GM21576 (cell line): ENCODE data around the gene ARHGAP12.

Source experiments
- ATAC-seq: cut with Tn5 transposase; IDR thresholded peaks from one replicate; pipeline ENCODE4 v1.9.1; 2021; ENCODE audit warnings: mild to moderate bottlenecking, moderate library complexity; ENCODE audit not compliant: unreplicated experiment

The ARHGAP12 gene

DNA sequence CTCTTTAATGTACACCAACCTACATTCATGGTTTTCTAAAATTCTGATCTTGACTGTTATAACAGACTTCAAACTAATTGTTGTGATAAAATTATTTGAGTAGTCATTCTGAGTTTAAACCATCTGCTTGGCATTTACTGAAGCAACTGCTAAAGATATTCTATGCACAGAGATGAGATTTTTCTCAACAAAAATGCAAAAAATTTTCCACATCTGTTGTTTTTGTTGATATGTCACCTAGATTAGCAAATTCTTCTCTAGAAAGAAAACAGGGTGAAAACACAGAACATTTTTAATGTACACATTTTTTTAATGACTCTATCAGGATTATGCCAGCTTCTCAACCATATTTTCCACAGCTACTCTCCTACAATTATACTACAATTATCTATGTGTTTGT is 42.7 kb downstream of the ARHGAP12 start:
- ATAC-seq = no peak

DNA sequence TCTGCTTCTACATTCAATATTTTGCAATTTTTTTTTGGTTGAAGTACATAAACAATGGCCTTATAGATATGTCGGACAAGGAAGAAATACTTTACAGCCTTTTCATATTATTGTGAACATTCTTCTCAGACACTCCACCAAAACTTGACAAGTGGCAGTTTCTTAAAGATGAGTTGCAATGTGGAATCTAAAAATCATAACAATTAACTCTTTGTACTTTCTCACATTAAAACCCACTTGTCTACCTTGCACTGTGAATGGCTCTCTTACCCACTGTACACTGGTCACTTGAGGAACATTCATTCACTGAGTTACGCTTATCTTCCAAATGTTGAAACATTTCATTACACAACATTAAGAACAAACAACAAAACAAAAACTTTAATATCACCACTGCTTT is 44.2 kb downstream of the ARHGAP12 start:
- ATAC-seq = no peak

DNA sequence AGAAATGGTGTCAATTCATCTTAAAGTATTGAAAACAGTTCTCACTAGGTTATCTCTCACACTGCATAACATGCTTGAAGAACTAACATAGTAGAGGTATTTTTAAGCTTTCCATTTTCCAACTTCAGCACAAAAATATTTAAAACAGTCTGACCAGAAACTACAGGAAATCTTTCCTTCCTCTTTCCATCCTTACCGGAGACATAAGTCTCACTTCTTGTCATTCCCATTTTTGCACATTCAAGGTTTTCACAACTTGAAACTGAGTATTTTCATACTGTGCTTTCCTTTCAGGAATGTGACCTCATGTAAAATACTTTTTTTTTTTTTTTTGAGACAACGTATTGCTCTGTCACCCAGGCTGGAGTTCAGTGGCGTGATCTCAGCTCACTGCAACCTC is 45.2 kb downstream of the ARHGAP12 start:
- no peak for ATAC-seq

DNA sequence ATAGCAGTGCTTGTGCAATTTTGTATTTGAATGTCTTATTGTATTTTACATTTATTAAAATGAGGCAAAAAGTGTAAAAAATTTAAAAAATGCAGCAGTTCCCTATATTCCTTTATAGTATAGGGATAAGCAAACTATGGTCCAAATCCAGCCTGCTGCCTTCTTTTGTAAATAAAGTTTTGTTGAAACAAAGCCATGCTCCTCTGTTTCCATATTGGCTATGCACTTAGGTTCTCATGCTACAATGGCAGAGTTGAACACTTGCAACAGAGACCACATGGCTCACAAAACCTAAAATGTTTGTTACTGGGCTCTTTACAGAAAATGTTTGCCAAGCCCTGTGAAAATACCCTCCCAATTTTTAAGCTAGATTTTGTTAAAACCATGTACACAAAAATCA is 50.1 kb downstream of the ARHGAP12 start:
- ATAC-seq = no peak

DNA sequence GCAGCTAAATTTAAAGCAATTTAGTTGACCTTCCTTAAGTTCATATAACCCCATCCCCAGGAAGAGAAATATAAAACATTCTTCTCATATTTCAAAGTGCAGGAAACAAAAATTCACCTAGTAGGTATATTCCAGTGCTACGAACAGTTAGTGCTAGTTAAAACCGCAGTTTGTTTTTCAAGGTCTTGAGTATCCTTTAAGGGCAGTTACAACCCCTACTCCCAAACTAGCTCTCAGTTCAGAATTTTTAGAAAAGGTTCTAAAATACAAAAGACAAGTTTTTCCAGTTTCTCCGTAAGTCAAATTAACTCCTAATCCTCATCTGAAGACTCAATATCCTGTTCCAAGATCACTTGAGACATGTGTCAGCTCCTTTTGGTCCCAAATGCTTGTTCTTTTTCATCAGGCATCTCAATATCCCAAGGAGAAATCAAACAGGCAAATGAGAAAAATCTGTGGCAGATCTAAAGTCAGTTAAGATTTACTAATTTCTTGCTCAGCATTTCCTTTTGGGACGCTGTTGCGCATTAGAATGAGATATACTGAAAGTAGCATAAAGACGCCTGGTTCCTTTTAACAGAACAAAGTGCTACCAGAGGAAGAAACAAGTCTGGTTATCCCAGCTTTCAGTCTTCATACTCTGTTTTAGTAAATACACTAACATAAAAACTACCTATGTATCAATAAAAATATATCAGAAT is 51.8 kb downstream of the ARHGAP12 start:
- no peak for ATAC-seq

DNA sequence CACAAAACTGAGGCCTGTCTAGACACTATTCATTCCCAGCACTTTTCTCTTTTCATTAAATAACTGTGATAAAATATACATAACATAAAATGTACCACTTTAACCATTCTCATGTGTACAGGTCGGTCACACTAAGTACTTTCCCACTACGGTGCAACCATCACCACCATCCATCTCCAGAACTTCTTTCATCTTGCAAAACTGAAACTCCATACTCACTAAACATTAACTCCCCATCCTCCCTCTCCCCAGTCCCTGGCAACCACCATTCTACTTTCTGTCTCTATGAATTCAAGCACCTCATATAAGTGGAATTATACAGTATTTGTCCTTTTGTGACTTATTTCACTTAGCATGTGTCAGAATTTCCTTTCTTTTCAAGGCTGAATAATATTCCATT is 53.0 kb downstream of the ARHGAP12 start:
- ATAC-seq = no peak

DNA sequence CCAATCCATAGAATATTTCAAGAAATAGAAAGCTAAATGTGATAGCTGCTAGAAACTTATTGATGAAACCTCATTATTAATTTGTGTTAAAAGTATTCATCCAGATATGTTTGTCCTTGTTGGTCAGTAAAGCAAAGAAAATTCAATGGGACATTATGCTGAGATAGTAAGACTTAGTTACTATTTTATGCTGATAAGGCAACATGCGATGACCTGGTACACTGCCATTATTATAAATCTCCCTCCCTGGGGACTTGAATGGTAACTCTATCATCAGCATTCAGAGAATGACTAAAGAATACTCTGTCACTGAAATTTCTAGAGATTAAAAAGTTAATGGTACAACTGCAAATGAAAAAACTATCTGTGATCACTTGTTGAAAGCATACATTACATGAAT is 54.9 kb downstream of the ARHGAP12 start:
- no peak for ATAC-seq

DNA sequence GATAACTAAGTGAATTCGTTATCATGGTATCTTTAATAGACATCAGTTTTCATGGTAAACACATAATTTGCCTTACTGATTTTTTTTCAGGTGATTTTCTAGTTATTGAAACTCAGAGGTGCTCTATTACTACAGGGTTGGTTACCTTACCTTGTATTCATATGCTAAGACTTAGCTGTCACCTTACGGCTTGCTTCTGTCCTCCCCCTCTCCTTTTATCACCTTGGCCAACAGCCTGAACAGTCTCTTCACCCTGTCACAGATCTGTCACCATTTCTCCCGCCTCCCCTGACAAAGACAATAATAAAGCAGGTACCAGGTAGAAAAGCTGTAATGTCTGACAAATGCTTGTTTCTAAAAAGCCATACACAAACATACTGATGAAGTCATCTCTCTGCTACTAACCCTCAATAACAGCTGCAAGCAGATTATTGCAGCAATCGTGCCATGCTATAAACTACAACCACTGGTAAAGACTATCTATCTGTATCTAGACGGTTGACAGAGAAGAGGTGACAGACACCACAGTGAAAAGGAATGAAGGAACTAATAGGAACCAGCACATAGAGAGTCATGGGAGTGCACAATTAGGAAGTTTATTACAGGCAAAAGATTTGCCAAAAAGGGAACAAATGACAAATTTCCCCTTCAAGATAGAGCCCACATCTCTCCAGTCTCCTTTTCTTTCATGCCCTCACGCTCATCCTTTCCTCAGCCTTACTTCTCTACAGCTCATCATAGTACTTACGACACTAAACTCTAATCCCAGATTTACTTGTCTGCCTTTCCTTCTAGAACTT is 57.2 kb downstream of the ARHGAP12 start:
- ATAC-seq = no peak

DNA sequence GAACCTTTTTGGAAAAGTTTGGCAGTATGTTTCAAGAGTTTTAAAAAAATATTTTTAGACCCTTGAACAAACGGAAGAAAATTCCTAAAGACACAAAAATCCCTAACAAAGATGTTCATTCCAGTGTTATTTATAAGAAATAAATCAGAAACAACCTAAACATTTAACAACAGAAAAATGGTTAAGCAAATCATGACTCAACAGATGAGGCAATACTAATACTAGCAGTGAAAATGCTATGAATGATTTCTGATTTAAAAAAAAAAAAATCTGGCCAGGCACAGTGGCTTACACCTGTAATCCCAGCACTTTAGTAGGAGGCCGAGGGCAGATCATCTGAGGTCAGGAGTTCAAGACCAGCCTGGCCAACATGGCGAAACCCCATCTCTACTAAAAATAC is 61.0 kb downstream of the ARHGAP12 start:
- no peak for ATAC-seq

DNA sequence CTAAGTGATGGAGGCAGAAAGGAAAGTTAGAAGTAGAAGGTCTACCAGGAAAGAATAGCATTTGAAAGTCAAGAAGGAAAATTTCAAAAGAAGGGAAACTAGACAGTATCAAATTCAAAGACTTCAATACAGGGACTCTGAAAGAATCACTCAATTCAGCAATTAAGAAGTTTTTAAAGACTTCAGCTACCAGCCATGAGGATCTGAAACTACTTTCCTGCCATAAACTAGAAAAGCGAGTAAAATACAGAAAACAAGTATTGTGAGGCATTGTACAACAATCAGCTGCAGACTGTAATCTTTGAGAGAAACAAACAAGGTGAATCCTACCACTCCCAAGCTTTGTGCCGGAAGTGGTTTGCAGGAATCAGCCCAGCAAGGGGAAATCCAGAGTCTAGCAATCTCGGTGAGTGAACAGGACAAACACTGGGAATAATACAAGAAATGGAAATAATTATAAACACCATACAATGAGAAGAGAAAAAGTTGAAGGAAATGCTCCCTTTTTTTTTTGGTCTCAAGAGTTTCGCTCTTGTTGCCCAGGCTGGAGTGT is 62.4 kb downstream of the ARHGAP12 start:
- ATAC-seq = no peak

DNA sequence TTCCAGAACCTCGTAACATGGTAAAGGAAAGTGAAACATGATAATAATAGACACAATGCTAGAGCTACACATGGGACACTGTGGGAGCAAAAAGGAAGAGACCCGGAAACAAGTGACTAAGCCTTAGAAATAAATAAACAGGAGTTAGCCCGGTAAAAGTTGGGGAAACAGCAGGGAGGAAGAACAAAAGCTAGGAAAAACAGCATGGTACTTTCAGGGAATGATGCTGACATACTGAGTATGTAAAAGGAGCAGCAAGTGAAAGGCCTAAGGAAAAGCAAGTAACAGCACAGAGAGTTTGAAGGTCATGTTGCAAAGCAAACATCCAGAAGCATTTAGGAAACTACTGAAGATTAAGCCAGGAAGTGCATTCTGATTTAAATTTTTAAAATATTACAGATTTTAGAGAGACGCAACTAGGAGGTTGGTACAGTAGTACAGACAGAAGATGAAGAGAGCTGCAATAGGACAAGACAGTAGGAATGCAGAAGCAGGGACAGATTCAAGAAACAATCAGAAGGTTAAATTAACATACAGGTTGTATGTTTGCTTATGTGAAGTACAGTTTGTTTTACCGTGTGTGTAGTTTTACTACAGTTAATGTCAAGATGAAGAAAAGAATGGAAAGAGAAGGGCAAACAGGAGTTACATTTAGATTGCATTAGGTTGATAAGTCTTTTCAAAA is 63.7 kb downstream of the ARHGAP12 start:
- no peak for ATAC-seq

DNA sequence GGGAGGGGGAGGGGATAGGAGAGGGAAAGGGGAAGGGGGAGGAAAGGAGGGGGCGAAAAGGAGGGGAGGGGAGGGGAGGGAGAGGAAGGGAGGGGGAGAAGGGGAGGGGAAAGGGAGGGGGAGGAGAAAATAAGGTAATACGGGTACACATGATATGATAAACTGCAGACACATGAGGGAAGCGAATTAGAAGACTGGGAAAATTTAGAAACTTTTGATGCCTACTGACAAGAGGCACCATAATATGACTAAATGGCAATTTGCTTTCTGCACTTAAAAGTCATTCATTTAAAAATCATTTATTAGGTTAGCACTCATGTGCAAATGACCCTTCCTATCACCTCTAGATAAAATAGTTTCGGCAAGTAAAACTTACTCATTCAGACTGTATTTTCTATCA is 73.6 kb downstream of the ARHGAP12 start:
- no peak for ATAC-seq

DNA sequence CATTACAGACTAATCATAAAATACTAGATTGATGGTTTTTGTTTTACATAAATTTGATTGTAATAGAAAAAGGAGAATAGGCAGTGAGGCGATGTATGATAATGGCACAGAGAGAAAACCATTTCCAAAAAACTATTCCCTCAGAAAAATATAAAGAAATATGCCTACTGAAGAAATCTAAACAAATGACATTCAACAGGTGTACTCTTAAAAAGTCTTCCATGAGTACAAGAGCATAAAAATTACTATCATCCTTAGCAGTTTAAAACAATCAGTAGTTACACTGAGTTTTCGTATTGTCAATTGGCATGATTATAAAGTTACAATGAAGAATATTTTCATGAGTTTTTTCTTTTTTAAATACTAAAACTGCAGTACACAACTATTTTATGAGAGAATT is 75.0 kb downstream of the ARHGAP12 start:
- no peak for ATAC-seq

DNA sequence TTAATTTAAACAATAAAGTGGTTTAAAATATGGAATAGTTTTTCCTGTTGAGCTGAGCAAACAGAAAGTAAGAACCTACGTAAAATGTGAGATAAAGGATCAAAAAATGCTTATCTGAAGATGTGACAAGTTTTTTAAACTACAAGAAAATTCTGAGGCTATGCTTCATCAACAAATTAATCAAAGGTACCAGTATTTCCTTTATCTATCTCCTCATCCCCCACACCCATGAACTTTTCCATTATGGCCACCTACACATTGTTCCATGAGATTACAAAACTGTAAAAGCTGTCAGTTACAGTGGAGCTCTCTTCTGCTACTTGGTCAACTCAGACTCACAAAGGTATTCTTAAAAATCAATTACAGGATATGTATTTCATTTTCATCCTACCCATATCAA is 77.4 kb downstream of the ARHGAP12 start:
- no peak for ATAC-seq

DNA sequence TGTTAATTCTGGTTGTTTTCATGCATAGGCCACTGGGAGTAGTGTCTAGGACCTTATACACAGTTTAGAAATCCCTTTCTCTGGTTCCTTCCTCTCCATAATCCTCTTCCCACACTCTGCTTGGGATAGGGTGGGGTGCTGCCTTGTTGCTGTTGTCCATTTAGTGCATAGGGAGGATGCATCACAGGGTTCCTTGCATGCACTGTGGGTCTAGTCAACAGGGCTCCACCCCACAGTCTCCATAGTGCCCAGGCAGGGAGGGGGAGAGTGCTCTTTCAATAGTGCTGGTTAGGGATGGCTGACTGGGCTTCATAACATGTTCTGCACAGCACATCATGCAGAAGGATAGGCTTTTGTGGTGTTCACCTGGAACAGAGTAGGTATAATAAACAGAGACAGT is 81.1 kb downstream of the ARHGAP12 start:
- no peak for ATAC-seq

DNA sequence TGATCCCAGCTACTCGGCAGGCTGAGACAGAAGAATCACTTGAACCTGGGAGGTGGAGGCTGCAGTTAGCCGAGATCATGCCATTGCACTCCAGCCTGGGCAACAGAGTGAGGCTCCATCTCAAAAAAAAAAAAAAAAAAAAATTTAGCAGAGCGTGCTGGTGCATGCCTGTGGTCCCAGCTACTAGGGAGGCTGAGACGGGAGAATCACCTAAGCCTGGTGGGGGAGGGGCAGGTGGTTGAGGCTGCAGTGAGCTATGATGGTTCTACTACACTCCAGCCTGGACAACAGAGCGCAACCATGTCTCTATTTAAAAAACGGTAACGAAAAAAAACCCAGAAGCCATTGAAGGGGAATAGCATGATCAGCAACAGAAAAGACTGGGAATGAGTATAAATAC is 89.9 kb downstream of the ARHGAP12 start:
- no peak for ATAC-seq

DNA sequence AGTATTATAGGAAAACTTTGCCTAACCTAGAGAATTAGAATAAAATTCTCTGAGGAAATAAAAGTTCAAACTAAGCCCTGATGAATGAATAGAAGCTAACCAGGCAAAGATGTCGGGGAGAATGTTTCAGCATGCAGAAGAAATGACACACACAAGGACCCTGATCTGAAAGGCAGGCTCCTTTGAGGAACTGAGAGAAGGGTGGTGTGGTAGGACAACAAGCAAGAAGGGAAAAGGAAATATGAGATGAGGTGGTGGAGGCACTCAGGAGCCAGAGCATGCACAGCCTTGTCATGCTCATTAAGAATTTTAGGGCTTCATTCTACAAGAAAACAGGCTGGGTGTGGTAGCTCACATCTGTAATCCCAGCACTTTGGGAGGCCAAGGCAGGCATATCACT is 90.6 kb downstream of the ARHGAP12 start:
- ATAC-seq = no peak

DNA sequence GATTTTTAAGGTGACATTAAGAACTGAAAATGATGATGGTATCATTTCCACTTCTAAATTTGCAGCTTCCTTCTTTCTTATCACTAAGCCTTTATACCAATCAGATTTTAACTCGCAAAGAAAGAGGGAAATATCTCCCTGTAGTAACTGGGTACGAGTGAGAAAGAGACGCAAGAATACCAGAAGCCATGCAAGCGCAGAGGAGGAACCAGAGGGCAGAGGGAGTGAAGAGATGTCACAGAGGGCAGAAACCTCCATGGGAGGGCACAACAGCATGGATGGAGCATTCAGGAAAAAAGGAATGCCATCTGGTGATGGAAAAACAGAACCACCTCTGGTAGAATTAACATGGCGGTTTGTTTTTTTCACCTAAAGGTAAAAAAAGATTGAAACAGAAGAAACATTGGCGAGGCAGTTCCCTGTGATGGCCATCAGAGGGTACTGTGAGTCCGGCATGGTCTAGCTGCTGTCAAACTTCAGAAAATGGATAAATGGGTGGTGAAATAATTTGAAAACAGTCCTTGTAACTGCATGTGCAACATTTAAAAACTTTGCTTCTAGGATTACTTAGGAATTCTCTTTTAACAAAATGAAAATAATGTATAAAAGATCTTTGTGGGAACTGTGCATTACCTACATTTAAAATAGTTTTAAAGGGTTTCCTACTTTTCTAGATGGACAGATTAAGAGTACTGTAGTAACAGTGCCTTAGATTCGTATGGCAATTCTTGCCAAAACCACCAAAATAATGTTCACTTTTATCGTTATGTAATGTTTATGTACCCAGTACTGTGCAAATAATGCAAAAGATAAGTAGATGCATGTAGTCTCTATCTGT is 91.8 kb downstream of the ARHGAP12 start:
- ATAC-seq = peak; percentile 60

DNA sequence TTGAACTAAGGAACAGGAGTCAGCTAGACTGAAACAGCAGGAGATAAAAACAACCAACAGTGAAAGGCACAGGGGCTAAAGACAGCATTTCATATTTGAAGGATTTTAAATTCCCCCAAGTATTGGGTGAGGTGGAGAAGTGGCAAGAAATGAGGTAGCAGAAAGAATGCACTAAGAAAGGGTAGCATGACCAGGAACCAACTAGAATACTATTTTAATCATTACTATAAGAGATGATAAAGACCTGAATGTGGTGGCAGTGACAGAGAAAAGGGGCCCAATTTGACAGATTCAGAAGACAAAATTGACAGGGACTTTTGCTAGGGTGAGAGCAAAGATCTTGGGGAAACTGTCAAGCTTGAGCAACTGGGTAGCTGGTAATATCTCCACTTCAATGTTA is 94.9 kb downstream of the ARHGAP12 start:
- ATAC-seq = no peak

DNA sequence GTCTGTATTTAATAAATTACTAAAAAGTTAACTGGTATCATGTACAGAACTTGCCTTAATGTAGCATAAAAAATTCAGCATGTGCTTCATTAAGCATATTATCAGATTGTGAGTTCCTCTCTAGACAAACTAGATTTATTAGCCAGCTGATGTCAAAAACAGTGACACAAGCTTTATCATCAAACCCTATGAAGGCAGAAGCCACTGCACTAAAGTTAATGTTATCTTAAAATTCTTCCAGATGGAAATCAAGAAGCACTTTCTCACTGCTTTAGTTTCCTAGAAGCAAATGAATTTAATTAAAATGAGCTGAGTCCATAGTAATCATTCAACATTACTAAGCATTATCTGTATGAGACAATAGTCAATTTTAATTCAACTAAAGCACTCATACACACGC is 96.4 kb downstream of the ARHGAP12 start:
- no peak for ATAC-seq

DNA sequence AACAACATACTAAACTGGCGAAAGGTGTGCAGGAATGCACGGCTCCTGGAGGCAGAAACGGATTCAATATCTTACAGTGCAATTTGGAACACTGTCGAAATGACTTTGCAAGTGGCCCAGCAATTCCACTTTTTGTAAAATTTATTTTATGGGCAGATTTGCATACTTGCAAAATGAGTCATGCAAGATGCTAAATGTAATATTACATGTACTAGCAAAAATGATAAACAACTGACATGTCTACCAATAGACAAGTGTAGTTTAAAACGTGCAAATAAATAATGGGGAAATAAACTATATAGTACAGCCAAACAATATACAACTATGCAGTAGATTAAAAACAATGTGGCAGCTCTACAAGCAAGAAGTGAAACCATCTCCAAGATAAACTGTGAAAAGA is 97.7 kb downstream of the ARHGAP12 start:
- ATAC-seq = no peak
